BLaER1 (cell line): ENCODE data around the gene NIPAL1.
A peak's percentile ranks its signal among the peaks of the same experiment; 100 is the strongest.
"Not testable (repeated sequence)": the region's sequence is repeated elsewhere in the genome, so short reads cannot be mapped to it uniquely, and the experiment has no call there.

Source experiments
- H3K27ac ChIP-seq: shearing (Covaris generic); formaldehyde crosslinking; 2 replicates; pipeline ENCODE4 v1.8.1; 2022
- H3K27me3 ChIP-seq: shearing (Covaris generic); formaldehyde crosslinking; 2 replicates; pipeline ENCODE4 v1.8.1; 2022
- H3K36me3 ChIP-seq: shearing (Covaris generic); formaldehyde crosslinking; 2 replicates; pipeline ENCODE4 v1.8.1; 2022
- H3K4me1 ChIP-seq: shearing (Covaris generic); formaldehyde crosslinking; 2 replicates; pipeline ENCODE4 v1.8.1; 2022
- H3K4me2 ChIP-seq: shearing (Covaris generic); formaldehyde crosslinking; 2 replicates; pipeline ENCODE4 v1.8.1; 2022
- H3K4me3 ChIP-seq: shearing (Covaris generic); formaldehyde crosslinking; 2 replicates; pipeline ENCODE4 v1.8.1; 2022
- H3K9ac ChIP-seq: shearing (Covaris generic); formaldehyde crosslinking; 2 replicates; pipeline ENCODE4 v1.8.1; 2022
- H3K9me3 ChIP-seq: shearing (Covaris generic); formaldehyde crosslinking; 2 replicates; pipeline ENCODE4 v1.8.1; 2022
- H4K20me1 ChIP-seq: shearing (Covaris generic); formaldehyde crosslinking; 2 replicates; pipeline ENCODE4 v1.8.1; 2022
- Cebpa-rat ChIP-seq: shearing (Covaris generic); IDR thresholded peaks from 2 replicates; pipeline ENCODE4 v1.8.1; 2022

Gene NIPAL1

GRCh38 chr4:48016141-48017107 lies at the start of gene NIPAL1, which contains the start of gene CNGA1:
Gene NIPAL1 (plus strand): TSS chr4:48016772. CDS start chr4:48016840, 68 bp downstream.
Gene CNGA1 (minus strand): TSS chr4:48016681. CDS start chr4:47952689, 63,992 bp downstream.
- 0 out of 2 replicates have a peak, but pooled peaks cover 8% of the 10 kb centered on the region for H3K4me1 ChIP-seq
- peak within 1 kb of the TSS; percentile 66 for H3K9ac ChIP-seq
- peak within 1 kb of the TSS; percentile 78 for H3K4me3 ChIP-seq
- H3K4me2 ChIP-seq, result peak within 1 kb of the TSS; percentile 99
- no peaks in the 10 kb centered on the region for H4K20me1 ChIP-seq
- H3K9me3 ChIP-seq, result no peaks in the 10 kb centered on the region; the same call in 1 of the 2 replicates
- TF ChIP-seq Cebpa-rat, result no peak
- peaks cover 12% of the 10 kb centered on the region for H3K27me3 ChIP-seq
- H3K36me3 ChIP-seq, result no peaks in the 10 kb centered on the region
- H3K27ac ChIP-seq, result no peak within 1 kb of the TSS

DNA sequence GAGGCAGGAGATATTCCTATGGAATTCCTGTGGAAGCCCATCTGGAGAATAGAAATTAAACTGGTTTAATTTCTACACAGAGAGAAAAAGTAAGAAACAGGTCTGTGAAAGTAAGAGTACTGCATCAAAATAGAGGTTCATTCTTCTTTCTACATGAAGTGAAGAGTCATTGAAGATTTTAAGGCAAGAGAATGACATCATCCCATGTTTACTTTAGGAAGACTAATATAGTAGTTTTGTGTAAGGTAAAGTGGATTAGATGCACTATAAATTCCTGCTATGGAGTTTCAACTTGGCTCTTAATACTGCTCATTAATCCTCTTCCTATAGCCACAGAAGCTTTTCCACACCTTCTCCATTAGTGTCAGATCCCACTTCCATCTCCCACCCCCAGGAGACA lies 47.7 kb upstream of the NIPAL1 start:
- Histone ChIP-seq H3K9me3 (no peaks in the 10 kb centered on the region), H3K4me1 (no peaks in the 10 kb centered on the region)
- TF ChIP-seq Cebpa-rat, result no peak

DNA sequence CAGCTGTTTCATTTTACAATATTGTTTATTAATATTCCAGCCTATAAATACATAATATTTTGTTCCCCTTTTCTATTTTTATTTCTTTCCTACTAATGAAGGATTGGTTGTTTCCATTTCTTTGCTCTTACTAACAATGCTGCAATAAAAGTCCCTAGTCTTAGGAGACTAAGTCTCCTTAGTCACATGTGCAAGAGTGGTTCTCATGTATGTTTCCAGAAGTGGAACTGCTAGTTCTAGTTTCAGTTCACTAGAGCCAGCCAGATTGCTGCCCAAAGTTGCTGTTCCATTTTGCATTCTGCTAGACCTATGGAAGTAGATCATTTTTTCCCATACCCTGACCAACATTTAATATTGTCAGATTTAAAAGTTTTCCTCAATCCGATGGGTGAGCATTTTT lies 44.4 kb upstream of the NIPAL1 start:
- Histone ChIP-seq H3K36me3 (no peaks in the 10 kb centered on the region), H3K9me3 (no peaks in the 10 kb centered on the region), H4K20me1 (no peaks in the 10 kb centered on the region), H3K4me2 (no peak overlapping the region), H3K27me3 (no peaks in the 10 kb centered on the region), H3K27ac (no peak overlapping the region), H3K4me3 (no peak overlapping the region), H3K9ac (no peak overlapping the region), H3K4me1 (no peaks in the 10 kb centered on the region)
- no peak for TF ChIP-seq Cebpa-rat

More for the DNA sequence above, 47.7 kb upstream of the NIPAL1 start:
- no peaks in the 10 kb centered on the region for H3K36me3 ChIP-seq
- no peak overlapping the region for H3K4me3 ChIP-seq
- H3K4me2 ChIP-seq, result no peak overlapping the region
- H3K9ac ChIP-seq, result no peak overlapping the region
- no peaks in the 10 kb centered on the region for H3K27me3 ChIP-seq
- no peaks in the 10 kb centered on the region for H4K20me1 ChIP-seq
- H3K27ac ChIP-seq, result no peak overlapping the region

GRCh38 chr4:47972721-47973120 lies 43.9 kb upstream of the NIPAL1 start:
- TF ChIP-seq Cebpa-rat, result no peak
- no peaks in the 10 kb centered on the region for H4K20me1 ChIP-seq
- no peak overlapping the region for H3K4me3 ChIP-seq
- H3K9ac ChIP-seq, result no peak overlapping the region
- H3K4me2 ChIP-seq, result no peak overlapping the region
- no peaks in the 10 kb centered on the region for H3K27me3 ChIP-seq
- H3K27ac ChIP-seq, result no peak overlapping the region
- H3K4me1 ChIP-seq, result no peaks in the 10 kb centered on the region
- no peaks in the 10 kb centered on the region for H3K9me3 ChIP-seq
- H3K36me3 ChIP-seq, result no peaks in the 10 kb centered on the region

- Histone ChIP-seq H3K9ac (no peak overlapping the region), H3K27ac (no peak overlapping the region), H4K20me1 (no peaks in the 10 kb centered on the region), H3K9me3 (no peaks in the 10 kb centered on the region), H3K4me3 (no peak overlapping the region), H3K4me1 (no peaks in the 10 kb centered on the region), H3K36me3 (no peaks in the 10 kb centered on the region), H3K27me3 (no peaks in the 10 kb centered on the region), H3K4me2 (no peak overlapping the region)
- TF ChIP-seq Cebpa-rat, result no peak
Measured at GRCh38 chr4:47974566-47974965, 42.0 kb upstream of the NIPAL1 start.

DNA sequence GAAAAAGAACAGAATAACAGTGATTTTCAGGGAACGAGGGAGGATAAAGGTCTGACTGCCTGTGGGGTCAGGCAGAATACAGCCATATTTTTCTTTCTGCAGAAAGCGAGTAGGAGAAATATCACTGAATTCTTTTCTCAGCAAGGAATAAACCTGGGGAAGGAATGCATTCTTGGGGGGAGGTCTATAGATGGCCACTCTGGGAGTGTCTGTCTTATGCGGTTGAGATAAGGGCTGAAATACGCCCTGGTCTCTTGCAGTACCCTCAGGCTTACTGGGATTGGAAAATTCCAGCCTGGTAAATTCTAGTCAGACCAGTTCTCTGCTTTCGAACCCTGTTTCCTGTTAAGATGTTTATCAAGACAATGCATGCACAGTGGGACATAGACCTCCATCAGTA lies 26.4 kb upstream of the NIPAL1 start:
- H3K27ac ChIP-seq, result no peak overlapping the region
- no peaks in the 10 kb centered on the region for H4K20me1 ChIP-seq
- H3K36me3 ChIP-seq, result no peaks in the 10 kb centered on the region
- no peak overlapping the region for H3K4me3 ChIP-seq
- H3K27me3 ChIP-seq, result no peaks in the 10 kb centered on the region
- H3K4me2 ChIP-seq, result no peak overlapping the region
- H3K9ac ChIP-seq, result no peak overlapping the region
- peaks cover 25% of the 10 kb centered on the region for H3K9me3 ChIP-seq
- no peaks in the 10 kb centered on the region for H3K4me1 ChIP-seq
- no peak for TF ChIP-seq Cebpa-rat

- H4K20me1 ChIP-seq, H3K36me3 ChIP-seq, H3K27me3 ChIP-seq, H3K4me1 ChIP-seq, H3K4me2 ChIP-seq, H3K27ac ChIP-seq, H3K9ac ChIP-seq, H3K4me3 ChIP-seq: not testable (repeated sequence)
- peaks cover 25% of the 10 kb centered on the region for H3K9me3 ChIP-seq
Measured at GRCh38 chr4:47992475-47992874, 24.1 kb upstream of the NIPAL1 start.

GRCh38 chr4:47996021-47996420 lies 20.6 kb upstream of the NIPAL1 start:
- H3K4me3 ChIP-seq, result no peak overlapping the region
- no peaks in the 10 kb centered on the region for H4K20me1 ChIP-seq
- H3K27me3 ChIP-seq, result no peaks in the 10 kb centered on the region
- H3K36me3 ChIP-seq, result no peaks in the 10 kb centered on the region
- no peaks in the 10 kb centered on the region for H3K4me1 ChIP-seq
- H3K27ac ChIP-seq, result no peak overlapping the region
- no peak overlapping the region for H3K4me2 ChIP-seq
- peaks cover 27% of the 10 kb centered on the region for H3K9me3 ChIP-seq
- no peak for TF ChIP-seq Cebpa-rat
- H3K9ac ChIP-seq, result no peak overlapping the region

DNA sequence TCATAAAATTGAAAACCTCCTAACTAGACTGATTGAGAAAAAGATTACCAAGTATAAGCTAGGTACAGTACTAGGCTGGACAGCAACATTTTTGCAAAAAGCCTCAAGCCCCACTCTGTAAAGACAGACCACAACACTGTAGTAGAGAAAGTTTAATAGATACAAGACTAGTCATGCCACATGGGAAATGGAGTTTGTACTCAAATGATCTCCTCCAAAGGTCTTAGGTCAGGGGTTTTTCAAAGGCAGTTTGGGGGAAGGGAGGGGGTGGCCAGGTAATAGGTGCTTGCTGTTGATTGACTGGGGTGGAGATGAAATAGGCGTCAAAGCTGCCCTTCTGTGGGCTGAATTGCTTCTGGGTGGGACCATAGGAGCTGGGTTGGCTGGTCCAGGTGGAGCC lies 14.3 kb upstream of the NIPAL1 start:
- H3K36me3 ChIP-seq, result no peaks in the 10 kb centered on the region
- no peak for TF ChIP-seq Cebpa-rat
- H3K4me2 ChIP-seq, result no peak overlapping the region
- no peaks in the 10 kb centered on the region for H4K20me1 ChIP-seq
- H3K27ac ChIP-seq, result no peak overlapping the region
- H3K27me3 ChIP-seq, result no peaks in the 10 kb centered on the region
- no peak overlapping the region for H3K4me3 ChIP-seq
- no peak overlapping the region for H3K9ac ChIP-seq
- no peaks in the 10 kb centered on the region for H3K4me1 ChIP-seq
- H3K9me3 ChIP-seq, result peaks cover 50% of the 10 kb centered on the region

GRCh38 chr4:48003568-48003967 lies 13.0 kb upstream of the NIPAL1 start:
- H3K9me3 ChIP-seq, result peaks cover 53% of the 10 kb centered on the region
- not testable (repeated sequence) for H3K4me1 ChIP-seq, H3K36me3 ChIP-seq, H3K4me3 ChIP-seq, H3K4me2 ChIP-seq, H3K27ac ChIP-seq, H4K20me1 ChIP-seq, H3K9ac ChIP-seq, H3K27me3 ChIP-seq
